Measurements from ENCODE around the gene GIPC1.
"Not testable (repeated sequence)": the region's sequence is repeated elsewhere in the genome, so short reads cannot be mapped to it uniquely, and the experiment has no call there.

- not testable (repeated sequence) for TF ChIP-seq CTCF (IDR thresholded peaks at IDR 0.05 in 2 of 3, conservative IDR thresholded peaks at IDR 0.05 in 1 of 3; ENCODE audit: borderline replicate concordance in 1 of 3, insufficient read depth in 1 of 3, low read depth in 2 of 3, low read length in 2 of 3); EZH2 (IDR thresholded peaks at IDR 0.05); TCF7L2 (IDR thresholded peaks at IDR 0.05; ENCODE audit: borderline replicate concordance, extremely low read depth, insufficient read depth, insufficient read length); FOSL1 (IDR thresholded peaks at IDR 0.05; ENCODE audit: low read depth)
Observed at GRCh38 chr19:14452303-14452702, 43.6 kb downstream of the GIPC1 start.

All from HCT116 (cell line).